K562 (cell line): ENCODE measurements around the gene DLGAP1. TPM values are rescaled to one million over a fixed set of nuclear protein-coding genes. Genes with fewer than 3 reads are reported as not detected.

Experiments used
- CBX1 ChIP-seq: sonication (generic); IDR thresholded peaks from 2 replicates; pipeline ENCODE4 v1.6.1; 2016; ENCODE audit warnings: antibody characterized with exemption, low read depth, mild to moderate bottlenecking
- CBX8 ChIP-seq: fragments of 200-600 bp; sonication (generic); IDR thresholded peaks from 2 replicates; pipeline ENCODE4 v1.6.1; 2012; ENCODE audit warnings: borderline replicate concordance, mixed run types, low read depth, mild to moderate bottlenecking, moderate library complexity, mixed read lengths, low read length, control low read depth, inconsistent platforms; ENCODE audit not compliant: poor library complexity, severe bottlenecking; ENCODE audit errors: extremely low read depth
- DACH1 ChIP-seq: fragments of 450-650 bp; IDR thresholded peaks from 2 replicates; pipeline ENCODE4 v1.6.1; 2018; ENCODE audit not compliant: partially characterized antibody
- ELF4 ChIP-seq: fragments of 450-650 bp; formaldehyde crosslinking; IDR thresholded peaks from 2 replicates; pipeline ENCODE4 v1.4.0; 2022; ENCODE audit warnings: missing genetic modification characterization
- HCFC1 ChIP-seq: IDR thresholded peaks from 2 replicates; pipeline ENCODE4 v1.6.1; 2012; ENCODE audit warnings: low read depth, low read length, improper control_type of control experiment
- HNRNPL ChIP-seq: fragments of 200-400 bp; formaldehyde crosslinking; IDR thresholded peaks from 2 replicates; pipeline ENCODE4 v1.6.1; 2017; ENCODE audit warnings: low read depth, mild to moderate bottlenecking, low read length
- KAT7 ChIP-seq: sonication (generic); formaldehyde crosslinking; IDR thresholded peaks from 2 replicates; pipeline ENCODE4 v1.8.0; 2022; ENCODE audit warnings: missing genetic modification reagents, mild to moderate bottlenecking, borderline replicate concordance
- MAX ChIP-seq: sonication (generic); formaldehyde crosslinking; IDR thresholded peaks from 2 replicates; pipeline ENCODE4 v1.9.0; 2022; ENCODE audit warnings: mild to moderate bottlenecking, missing genetic modification reagents
- NCOA4 ChIP-seq: fragments of 450-650 bp; IDR thresholded peaks from 2 replicates; pipeline ENCODE4 v1.6.1; 2018; ENCODE audit warnings: mild to moderate bottlenecking; ENCODE audit not compliant: partially characterized antibody
- NCOR1 ChIP-seq: fragments of 450-650 bp; IDR thresholded peaks from 2 replicates; pipeline ENCODE4 v1.6.1; 2016; ENCODE audit warnings: mild to moderate bottlenecking, moderate library complexity
- NFATC3 ChIP-seq: fragments of 450-650 bp; IDR thresholded peaks from 2 replicates; pipeline ENCODE4 v1.6.1; 2017; ENCODE audit warnings: mild to moderate bottlenecking
- PBX2 ChIP-seq, 2 experiments: IDR thresholded peaks in 1 of 2; conservative IDR thresholded peaks in 1 of 2; 2 replicates each; pipeline ENCODE4 v1.6.1; 2016; ENCODE audit warnings: low read depth in 2 of 2, mild to moderate bottlenecking in 1 of 2, missing compliant biosample characterization in 1 of 2, missing genetic modification characterization in 1 of 2, moderate library complexity in 1 of 2
- PCBP1 ChIP-seq: fragments of 200-400 bp; formaldehyde crosslinking; IDR thresholded peaks from 2 replicates; pipeline ENCODE4 v1.6.1; 2018; ENCODE audit warnings: mild to moderate bottlenecking, low read depth, low read length; ENCODE audit not compliant: poor library complexity, severe bottlenecking
- SMARCA4 ChIP-seq: fragments of 450-650 bp; IDR thresholded peaks from 2 replicates; pipeline ENCODE4 v1.6.1; 2016
- SRSF7 ChIP-seq: fragments of 200-400 bp; formaldehyde crosslinking; optimal IDR thresholded peaks from 2 replicates; pipeline ENCODE3; 2017; ENCODE audit warnings: mild to moderate bottlenecking, low read depth, low read length
- TCF3 ChIP-seq: sonication (generic); formaldehyde crosslinking; IDR thresholded peaks from 2 replicates; pipeline ENCODE4 v1.4.0; 2020; ENCODE audit warnings: mild to moderate bottlenecking, missing genetic modification reagents
- THRAP3 ChIP-seq: fragments of 450-650 bp; IDR thresholded peaks from 2 replicates; pipeline ENCODE4 v1.6.1; 2016; ENCODE audit warnings: mild to moderate bottlenecking, inconsistent platforms, borderline replicate concordance
- USF1 ChIP-seq: sonication (generic); formaldehyde crosslinking; IDR thresholded peaks from 2 replicates; pipeline ENCODE4 v1.9.0; 2022; ENCODE audit warnings: mild to moderate bottlenecking, missing genetic modification reagents
- ZFX ChIP-seq: sonication (generic); formaldehyde crosslinking; IDR thresholded peaks from 2 replicates; pipeline ENCODE4 v1.8.0; 2022; ENCODE audit warnings: mild to moderate bottlenecking, missing genetic modification reagents, moderate library complexity
- ZNF609 ChIP-seq: sonication (generic); formaldehyde crosslinking; IDR thresholded peaks from 2 replicates; pipeline ENCODE4 v1.8.1; 2023; ENCODE audit warnings: missing genetic modification reagents, mild to moderate bottlenecking, borderline replicate concordance
- polyA plus RNA-seq, 8 experiments: library from polyadenylated mRNA; depleted of rRNA in 4 of 8; stranded (reverse) in 5 of 8; unstranded in 3 of 8; fragments of >200 nt; fragmentation: Nextera tagmentation in 2 of 8; fragmentation: Illumina TruSeq in 1 of 8; extraction: Ambion mirVana in 2 of 8; extraction: Trizol in 1 of 8; gene quantifications; 2 replicates each; pipeline versions ENCODE4 v1.2.1 to v1.2.3, GENCODE V29; 2011 to 2014; ENCODE audit warnings: inconsistent platforms in 1 of 8, missing spikeins in 1 of 8
- total RNA-seq, 7 experiments: library from RNA; depleted of rRNA in 6 of 7; stranded (reverse); fragments of >200 nt in 6 of 7; fragmentation: Illumina TruSeq in 2 of 7; extraction: Trizol in 2 of 7; gene quantifications; 2 replicates each; pipeline versions ENCODE4 v1.2.1 to v1.2.3, GENCODE V29; 2011 to 2021; ENCODE audit warnings: low replicate concordance in 1 of 7

DLGAP1 gene
- total and polyA plus RNA-seq, 9 of the 15 experiments (the other 6 are each of a cell fraction or from before 2014, with no cell fraction given): 0.04 to 0.22 (median 0.08) TPM

- TF ChIP-seq THRAP3: no peak
- 0 out of 2 replicates have a peak, but pooled peaks have one; percentile 9 for TF ChIP-seq CBX1
- TF ChIP-seq ZFX: no peak
- TF ChIP-seq MAX (CRISPR knock-in tag): peak; percentile 47; the same call in 1 of the 2 replicates
- no peak for TF ChIP-seq SRSF7
- peak; percentile 22 for TF ChIP-seq PCBP1
- 0 out of 2 replicates have a peak, but pooled peaks have one; percentile 24 for TF ChIP-seq HNRNPL
- no peak for TF ChIP-seq NCOA4
- TF ChIP-seq SMARCA4: no peak
- TF ChIP-seq HCFC1: no peak
- TF ChIP-seq ELF4 (CRISPR knock-in tag): 0 out of 2 replicates have a peak, but pooled peaks have one; percentile 11
- no peak for TF ChIP-seq CBX8
- no peak for TF ChIP-seq KAT7 (CRISPR knock-in tag)
- no peak for TF ChIP-seq TCF3 (CRISPR knock-in tag)
- TF ChIP-seq PBX2 (CRISPR knock-in tag; IDR thresholded peaks at IDR 0.05; ENCODE audit: low read depth): no peak
- TF ChIP-seq PBX2 (tag; conservative IDR thresholded peaks at IDR 0.05; ENCODE audit: low read depth): no peak
- TF ChIP-seq NFATC3: no peak
- TF ChIP-seq NCOR1: no peak
- TF ChIP-seq USF1: peak; percentile 3; the same call in 1 of the 2 replicates
- TF ChIP-seq DACH1: no peak
- no peak for TF ChIP-seq ZNF609 (CRISPR knock-in tag)
These were observed 1005.5 kb downstream of the DLGAP1 start (continued) for GRCh38 chr18:3449512-3450011.
